ENCODE results near the gene RELN. TPM values are rescaled to one million over a fixed set of nuclear protein-coding genes. Genes with fewer than 3 reads are reported as not detected.

The RELN gene
- total RNA-seq, 1 donor from 2014 or later = 7.4 TPM

GRCh38 chr7:103762065-103762760, 227.2 kb downstream of the RELN start:
- TF ChIP-seq CTCF (IDR thresholded peaks at IDR 0.05) (no peak), POLR2A (IDR thresholded peaks at IDR 0.05) (no peak), POLR2AphosphoS5 (IDR thresholded peaks at IDR 0.05; ENCODE audit: insufficient read depth in 1 of 2, low read depth in 1 of 2) (no peak)
- intact Hi-C loops (cut with DNase I) = no loop called here

GRCh38 chr7:103752995-103753394, 236.5 kb downstream of the RELN start:
- intact Hi-C loops (cut with DNase I) = no loop called here
- Histone ChIP-seq H3K4me1 (no peaks in the 10 kb centered on the region), H3K4me3 (no peak overlapping the region), H3K9me3 (no peaks in the 10 kb centered on the region), H3K27ac (no peak overlapping the region), H3K27me3 (no peaks in the 10 kb centered on the region), H3K36me3 (no peaks in the 10 kb centered on the region)
- no peak for TF ChIP-seq POLR2AphosphoS5 (IDR thresholded peaks at IDR 0.05; ENCODE audit: insufficient read depth in 1 of 2, low read depth in 1 of 2)
- TF ChIP-seq CTCF (IDR thresholded peaks at IDR 0.05) = no peak
- no peak for TF ChIP-seq POLR2A (IDR thresholded peaks at IDR 0.05)
- DNase-seq (ENCODE audit: extremely low spot score in 2 of 2) = no peak

More at GRCh38 chr7:103762065-103762760, 227.2 kb downstream of the RELN start:
- Histone ChIP-seq H3K36me3 (no peaks in the 10 kb centered on the region), H3K27me3 (no peaks in the 10 kb centered on the region), H3K4me1 (no peaks in the 10 kb centered on the region), H3K4me3 (no peak overlapping the region), H3K27ac (no peak overlapping the region), H3K9me3 (no peaks in the 10 kb centered on the region)
- DNase-seq (ENCODE audit: extremely low spot score in 2 of 2) = no peak

GRCh38 chr7:103751311-103751880, 238.1 kb downstream of the RELN start:
- no peak for DNase-seq (ENCODE audit: extremely low spot score in 2 of 2)
- no peak for TF ChIP-seq POLR2A (IDR thresholded peaks at IDR 0.05)
- no peak for TF ChIP-seq CTCF (IDR thresholded peaks at IDR 0.05)
- no peak for TF ChIP-seq POLR2AphosphoS5 (IDR thresholded peaks at IDR 0.05; ENCODE audit: insufficient read depth in 1 of 2, low read depth in 1 of 2)
- Histone ChIP-seq H3K9me3 (no peaks in the 10 kb centered on the region), H3K4me3 (no peak overlapping the region), H3K27me3 (no peaks in the 10 kb centered on the region), H3K36me3 (no peaks in the 10 kb centered on the region), H3K4me1 (no peaks in the 10 kb centered on the region), H3K27ac (no peak overlapping the region)
- intact Hi-C loops (cut with DNase I) = no loop called here

- no peaks in the 10 kb centered on the region for H3K27me3 ChIP-seq
- TF ChIP-seq POLR2AphosphoS5 (IDR thresholded peaks at IDR 0.05; ENCODE audit: insufficient read depth in 1 of 2, low read depth in 1 of 2) (no peak), POLR2A (IDR thresholded peaks at IDR 0.05) (no peak), CTCF (IDR thresholded peaks at IDR 0.05) (no peak)
- H3K4me3 ChIP-seq = no peak overlapping the region
- intact Hi-C loops (cut with DNase I) = no loop called here
- H3K9me3 ChIP-seq = no peaks in the 10 kb centered on the region
- no peak for DNase-seq (ENCODE audit: extremely low spot score in 2 of 2)
- no peaks in the 10 kb centered on the region for H3K4me1 ChIP-seq
- H3K36me3 ChIP-seq = no peaks in the 10 kb centered on the region
- H3K27ac ChIP-seq = no peak overlapping the region
These were observed 240.8 kb downstream of the RELN start for GRCh38 chr7:103748680-103749079.

- TF ChIP-seq CTCF (IDR thresholded peaks at IDR 0.05) (no peak), POLR2A (IDR thresholded peaks at IDR 0.05) (no peak), POLR2AphosphoS5 (IDR thresholded peaks at IDR 0.05; ENCODE audit: insufficient read depth in 1 of 2, low read depth in 1 of 2) (no peak)
- H3K27me3 ChIP-seq = no peaks in the 10 kb centered on the region
- intact Hi-C loops (cut with DNase I) = no loop called here
- H3K4me3 ChIP-seq = no peak overlapping the region
- no peaks in the 10 kb centered on the region for H3K4me1 ChIP-seq
- H3K27ac ChIP-seq = no peak overlapping the region
- H3K9me3 ChIP-seq = no peaks in the 10 kb centered on the region
- DNase-seq (ENCODE audit: extremely low spot score in 2 of 2) = no peak
- no peaks in the 10 kb centered on the region for H3K36me3 ChIP-seq
These were observed 254.1 kb downstream of the RELN start for GRCh38 chr7:103735377-103735776.
